Cerebellar cortex (tissue), 1 donor: ENCODE data around the gene FGGY.
A peak's percentile ranks its signal among the peaks of the same experiment; 100 is the strongest.
"Not testable (repeated sequence)": the region's sequence is repeated elsewhere in the genome, so short reads cannot be mapped to it uniquely, and the experiment has no call there.

ENCODE experiments used
- DNase-seq: peaks from one replicate; pipeline ENCODE4 v3.0.0-alpha.2; 2015; ENCODE audit warnings: low spot score

FGGY gene

GRCh38 chr1:59735927-59736326, 439.0 kb downstream of the FGGY start:
- not testable (repeated sequence) for DNase-seq

GRCh38 chr1:59736744-59737143, 439.9 kb downstream of the FGGY start:
- DNase-seq = no peak

DNA sequence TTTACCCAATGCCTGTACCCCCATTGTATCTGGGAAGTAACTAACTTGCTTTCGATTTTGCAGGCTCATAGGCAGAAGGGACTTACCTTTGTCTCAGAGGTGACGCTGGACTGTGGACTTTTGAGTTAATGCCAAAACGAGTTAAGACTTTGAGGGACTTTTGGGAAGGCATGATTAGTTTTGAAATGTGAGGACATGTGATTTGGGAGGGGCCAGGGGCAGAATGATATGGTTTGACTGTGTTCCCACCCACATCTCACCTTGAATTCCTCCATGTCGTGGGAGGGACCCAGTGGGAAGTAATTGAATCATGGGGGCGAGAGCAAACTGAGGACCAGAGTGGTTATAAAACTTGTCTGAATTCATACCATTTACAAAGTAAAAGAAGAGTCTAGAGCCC, 440.7 kb downstream of the FGGY start:
- DNase-seq = no peak

GRCh38 chr1:59738152-59738551, 441.3 kb downstream of the FGGY start:
- no peak for DNase-seq

- DNase-seq = no peak
These were observed 441.7 kb downstream of the FGGY start for GRCh38 chr1:59738591-59739015.

GRCh38 chr1:59739111-59739510, 442.2 kb downstream of the FGGY start:
- DNase-seq = no peak

GRCh38 chr1:59742526-59742925, 445.6 kb downstream of the FGGY start:
- no peak for DNase-seq

DNA sequence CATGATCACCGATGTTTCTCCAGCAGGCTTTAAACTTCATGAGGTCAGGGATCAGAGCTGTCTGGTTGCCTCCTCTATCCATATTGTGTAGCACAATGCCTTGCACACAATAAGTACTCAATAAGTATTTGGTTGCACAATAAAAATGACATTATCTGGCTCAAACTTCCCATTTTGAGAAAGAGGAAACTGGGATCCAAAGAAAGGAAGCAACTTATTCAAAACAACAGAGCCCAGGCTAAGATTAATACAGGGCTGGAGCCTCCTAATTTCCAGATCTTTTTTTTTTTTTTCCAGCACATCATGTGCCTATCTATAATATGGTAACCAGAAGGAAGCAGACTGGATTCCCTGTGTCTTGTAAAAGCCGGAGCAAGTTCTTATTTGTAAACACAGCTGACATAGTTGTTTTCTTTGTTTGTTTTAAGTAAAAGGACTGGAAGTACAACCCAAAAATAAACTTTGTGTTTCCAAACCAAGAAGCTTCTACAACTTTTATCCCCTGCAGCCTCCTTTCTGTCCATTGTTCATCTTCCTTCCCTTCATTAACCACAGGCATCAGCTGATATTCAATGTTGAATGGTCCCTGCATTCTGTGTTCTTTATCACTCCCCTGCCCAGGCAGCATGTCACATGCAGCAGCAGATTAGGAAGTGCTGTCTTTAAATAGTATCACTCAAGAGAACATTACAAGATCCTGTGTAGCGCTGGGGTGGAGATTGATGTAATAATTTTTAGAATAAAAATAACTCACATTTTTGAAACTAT, 446.6 kb downstream of the FGGY start:
- DNase-seq = no peak

GRCh38 chr1:59747420-59748024, 450.6 kb downstream of the FGGY start:
- no peak for DNase-seq

DNA sequence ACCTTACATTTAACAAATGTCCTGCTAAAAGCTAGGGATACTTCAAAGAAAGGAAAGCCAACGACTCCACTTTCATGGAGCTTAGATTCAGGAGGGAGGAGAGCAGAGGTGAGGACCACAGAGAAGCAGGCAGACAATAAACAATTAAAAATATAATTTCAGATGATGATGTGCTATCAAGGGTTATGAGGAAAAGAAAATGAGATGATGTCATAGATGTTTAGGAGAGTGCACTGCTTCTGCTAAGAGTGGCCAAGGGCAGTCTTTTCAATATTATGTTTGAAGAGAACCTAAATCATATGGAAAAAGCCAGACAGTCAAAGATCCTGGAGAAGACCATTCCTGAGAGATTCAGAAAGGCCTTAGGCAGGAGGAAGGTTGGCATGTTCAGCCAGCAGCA, 451.2 kb downstream of the FGGY start:
- DNase-seq = no peak

DNA sequence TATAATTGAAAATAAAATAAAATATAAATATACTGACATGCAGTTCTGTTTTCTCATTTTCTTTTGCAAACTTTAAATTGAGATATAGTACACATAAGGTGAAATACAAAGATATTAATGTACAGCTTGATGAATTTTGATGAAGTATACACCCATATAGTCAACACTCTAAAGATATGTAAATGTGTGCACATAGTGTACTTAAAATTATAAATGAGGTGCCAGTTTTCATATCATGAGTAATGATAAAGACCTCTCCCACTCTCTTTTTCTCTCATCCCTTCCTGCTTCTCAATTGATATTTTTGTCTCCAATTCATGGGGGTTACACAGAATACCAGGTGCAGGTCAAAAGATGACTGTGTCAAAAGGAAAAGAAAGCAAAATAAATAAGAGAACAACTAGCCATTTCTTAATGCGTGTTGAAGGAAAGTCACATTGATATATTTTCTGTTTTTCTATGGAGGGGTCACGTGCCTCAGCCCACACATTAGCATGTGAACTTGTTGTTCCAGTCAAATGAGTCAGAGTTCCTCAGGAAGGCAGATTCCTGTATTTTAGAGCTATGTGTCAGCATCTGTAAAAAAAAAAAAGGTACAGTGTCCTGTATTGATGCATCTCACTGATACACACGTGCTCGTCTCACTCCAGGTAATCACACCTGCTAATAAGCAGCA, 453.6 kb downstream of the FGGY start:
- no peak for DNase-seq

DNA sequence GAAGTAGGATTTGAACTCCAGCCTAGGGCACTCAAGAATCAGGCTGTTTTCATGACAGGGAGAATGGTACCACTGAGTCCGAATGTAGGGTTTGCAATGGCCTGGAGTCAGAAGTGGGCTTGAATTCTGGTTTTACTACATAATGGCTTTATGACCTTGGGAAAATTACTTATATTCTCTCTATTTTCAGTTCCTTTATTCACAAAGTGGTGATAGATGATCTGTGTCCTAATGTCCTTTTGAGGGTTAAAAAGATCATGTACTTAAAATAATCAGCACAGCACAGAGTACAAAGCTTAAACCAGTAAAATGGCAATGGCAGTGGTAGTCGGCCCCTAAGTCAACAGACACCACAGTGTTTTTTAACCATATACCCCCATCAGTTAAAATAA, 454.1 kb downstream of the FGGY start:
- DNase-seq = no peak

DNA sequence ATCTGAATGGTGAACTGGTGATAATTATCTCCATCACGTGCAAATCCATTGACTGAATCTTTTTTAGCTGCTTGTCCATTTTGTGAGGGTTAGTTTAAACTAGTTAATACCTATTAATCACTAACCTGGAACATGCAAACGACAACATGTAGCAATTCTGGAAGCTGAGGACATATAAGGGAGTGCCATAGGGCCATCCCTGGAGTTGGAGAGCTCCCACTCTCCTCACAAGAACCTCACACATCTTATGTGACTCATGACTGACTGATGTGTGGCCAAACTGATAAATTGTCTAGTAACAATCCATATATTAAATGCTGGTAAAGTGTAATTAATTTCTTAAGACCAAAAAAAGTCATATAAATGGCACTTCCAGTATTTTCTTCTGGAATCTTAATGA, 454.9 kb downstream of the FGGY start:
- no peak for DNase-seq

DNA sequence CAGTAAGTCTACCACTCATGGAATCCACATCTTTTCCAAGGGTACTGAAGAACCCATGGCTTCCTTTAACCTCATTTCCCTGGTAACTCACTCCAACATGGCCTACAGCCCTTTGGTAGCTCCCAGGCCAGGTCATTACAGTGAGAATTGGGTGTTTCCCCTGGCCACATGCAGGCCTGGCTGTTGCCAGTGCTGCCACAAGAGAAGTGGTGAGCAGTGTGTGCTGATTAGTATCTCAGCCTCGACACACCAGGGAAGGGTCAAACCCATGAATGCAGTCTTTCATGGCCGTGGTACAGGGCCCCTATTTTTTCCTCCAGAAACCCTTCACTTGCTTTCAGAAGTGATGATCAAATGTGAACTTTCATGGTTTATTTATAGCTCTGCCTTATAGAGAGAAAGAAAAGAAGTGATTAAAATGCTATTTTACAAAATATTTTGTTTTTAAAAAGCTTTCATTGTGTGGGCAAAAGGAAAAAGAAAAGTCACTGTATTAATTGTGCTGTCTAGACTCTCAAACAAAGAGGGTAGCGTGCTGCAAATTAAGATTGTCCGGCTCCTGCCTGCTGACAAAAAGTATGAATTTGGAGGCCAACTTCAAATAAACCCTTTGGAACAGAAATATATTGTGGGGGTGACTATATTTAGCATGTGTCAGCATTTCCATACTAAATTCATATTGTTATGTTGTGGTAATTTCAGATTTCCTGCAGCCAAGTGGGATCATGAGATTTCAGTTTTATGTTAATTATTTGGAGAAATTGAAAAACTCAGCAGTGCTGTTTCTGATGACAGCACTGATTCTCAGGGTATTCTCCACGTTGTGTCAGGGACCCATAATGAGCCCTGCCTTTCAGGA, 455.9 kb downstream of the FGGY start:
- DNase-seq = no peak

DNA sequence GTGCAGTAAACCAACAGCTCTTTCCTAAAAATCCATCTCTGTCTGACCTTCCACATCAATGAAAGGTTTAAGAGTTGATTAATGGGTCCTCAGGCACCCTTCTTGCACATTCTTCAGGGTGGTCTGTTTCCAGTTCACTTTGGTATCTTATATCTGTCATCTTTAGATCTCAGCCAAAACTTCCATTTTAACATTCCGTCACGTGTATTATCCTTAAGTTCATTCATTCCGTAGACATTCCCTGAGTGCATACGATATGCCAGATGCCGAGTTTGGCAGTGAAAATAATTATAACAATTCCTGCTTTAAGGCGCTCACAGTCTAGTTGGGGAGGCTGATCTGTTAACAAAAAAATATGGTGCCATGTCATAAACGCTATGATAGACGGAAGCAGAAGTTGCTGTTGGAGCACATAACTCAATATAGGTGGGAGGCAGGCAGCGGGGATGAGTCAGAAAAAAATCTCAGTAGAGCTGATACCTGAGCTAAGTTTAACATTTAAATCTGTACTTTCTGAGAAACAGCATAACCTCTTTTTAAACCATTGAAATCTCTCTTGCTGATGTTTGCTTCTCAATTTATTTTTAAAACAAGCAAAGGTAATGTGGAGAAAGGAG, 458.3 kb downstream of the FGGY start:
- DNase-seq = no peak

DNA sequence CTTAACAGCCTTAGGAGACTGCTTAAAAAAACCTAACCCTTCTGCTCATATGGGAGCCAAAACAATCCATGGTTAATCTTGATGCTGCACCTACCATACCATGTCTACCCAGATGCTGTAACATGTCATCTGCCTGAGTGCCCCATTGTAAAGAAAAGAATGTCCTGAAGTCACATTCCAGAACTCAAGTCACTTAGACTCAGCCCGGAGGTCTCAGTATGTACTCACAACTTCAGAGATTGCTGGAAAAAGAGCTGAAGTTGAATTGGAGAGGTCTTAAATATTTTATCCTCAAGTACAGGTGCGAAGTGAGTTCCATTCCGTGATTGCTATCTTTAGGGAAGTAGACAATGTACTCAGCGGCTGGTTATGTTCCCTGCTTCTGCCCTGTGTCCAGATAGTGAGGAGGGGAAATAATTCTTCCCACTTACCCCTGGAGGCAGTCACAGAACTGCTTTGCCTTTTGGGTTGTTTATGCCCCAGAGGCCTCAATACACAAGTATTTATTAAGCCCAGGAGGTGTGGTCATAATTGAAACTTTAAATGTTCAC, 460.4 kb downstream of the FGGY start:
- no peak for DNase-seq

GRCh38 chr1:59759156-59759925, 462.4 kb downstream of the FGGY start:
- peak; percentile 79 for DNase-seq

DNA sequence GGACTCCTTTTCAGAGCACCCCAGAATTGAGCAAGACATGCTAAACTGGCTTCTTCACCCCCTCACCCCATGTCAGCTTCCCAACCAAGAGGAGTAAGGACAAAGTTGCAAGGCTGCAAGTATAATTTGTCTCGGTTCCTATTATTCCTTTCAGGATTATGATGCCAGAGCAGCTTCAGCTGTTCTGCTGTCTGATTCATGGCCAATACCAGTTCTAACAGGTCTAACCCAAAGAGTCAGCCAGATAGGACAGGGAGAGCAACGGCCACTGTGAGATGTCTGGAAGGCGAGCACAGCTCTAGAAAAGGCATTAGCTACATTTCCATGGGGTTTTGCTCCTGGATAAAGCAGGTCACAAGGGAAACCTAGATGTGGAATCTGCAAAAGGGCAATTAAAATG, 464.5 kb downstream of the FGGY start:
- no peak for DNase-seq

GRCh38 chr1:59763418-59763817, 466.5 kb downstream of the FGGY start:
- no peak for DNase-seq

GRCh38 chr1:59765011-59765730, 468.3 kb downstream of the FGGY start:
- DNase-seq = no peak
